AG10803 (cell line): ENCODE data around the gene OR1D5.

Source experiments
- DNase-seq: peaks from one replicate; pipeline ENCODE4 v3.0.0; 2010; ENCODE audit warnings: low read depth
- H3K4me3 ChIP-seq: 2 replicates; pipeline ENCODE4 v1.5.1; 2011; ENCODE audit warnings: mild to moderate bottlenecking, low read length, control low read depth
- CTCF ChIP-seq: conservative IDR thresholded peaks from 2 replicates; pipeline ENCODE4 v1.5.1; 2011; ENCODE audit warnings: mild to moderate bottlenecking, low read length, control low read depth, inconsistent platforms

OR1D5 gene

GRCh38 chr17:3043737-3044365 is 19.6 kb downstream of the OR1D5 start:
- H3K4me3 ChIP-seq, result no peak overlapping the region
- no peak for TF ChIP-seq CTCF
- DNase-seq, result no peak

- TF ChIP-seq CTCF, result no peak
- no peak overlapping the region for H3K4me3 ChIP-seq
- DNase-seq, result no peak
Observed at GRCh38 chr17:3040882-3041281, 22.5 kb downstream of the OR1D5 start.

- H3K4me3 ChIP-seq, result no peak overlapping the region
- TF ChIP-seq CTCF, result no peak
- no peak for DNase-seq
Observed at GRCh38 chr17:3039736-3040135, 23.7 kb downstream of the OR1D5 start.

- H3K4me3 ChIP-seq, result no peak overlapping the region
- no peak for TF ChIP-seq CTCF
- no peak for DNase-seq
Observed at GRCh38 chr17:3038941-3039340, 24.5 kb downstream of the OR1D5 start.

- DNase-seq, result no peak
- no peak for TF ChIP-seq CTCF
- no peak overlapping the region for H3K4me3 ChIP-seq
Observed at GRCh38 chr17:3037259-3037658, 26.1 kb downstream of the OR1D5 start.

- DNase-seq, result no peak
- TF ChIP-seq CTCF, result no peak
- no peak overlapping the region for H3K4me3 ChIP-seq
Observed at GRCh38 chr17:3036800-3037199, 26.6 kb downstream of the OR1D5 start.

GRCh38 chr17:3035968-3036280 is 27.5 kb downstream of the OR1D5 start:
- H3K4me3 ChIP-seq, result no peak overlapping the region
- DNase-seq, result no peak
- no peak for TF ChIP-seq CTCF
